HG03280 (cell line): ENCODE measurements around the gene NRF1.

Source experiments
- ATAC-seq: cut with Tn5 transposase; IDR thresholded peaks from one replicate; pipeline ENCODE4 v1.9.1; 2021; ENCODE audit warnings: mild to moderate bottlenecking, moderate library complexity; ENCODE audit not compliant: unreplicated experiment

Gene NRF1

GRCh38 chr7:129676017-129676897, 64.7 kb downstream of the NRF1 start:
- ATAC-seq, result no peak

GRCh38 chr7:129677796-129678195, 66.3 kb downstream of the NRF1 start:
- no peak for ATAC-seq

GRCh38 chr7:129678606-129679005, 67.1 kb downstream of the NRF1 start:
- no peak for ATAC-seq

GRCh38 chr7:129680400-129680799, 68.9 kb downstream of the NRF1 start:
- no peak for ATAC-seq

- ATAC-seq, result no peak
Observed at GRCh38 chr7:129684777-129685176, 73.3 kb downstream of the NRF1 start.

- no peak for ATAC-seq
Observed at GRCh38 chr7:129686063-129686462, 74.5 kb downstream of the NRF1 start.

GRCh38 chr7:129688503-129689222, 77.1 kb downstream of the NRF1 start:
- ATAC-seq, result no peak

- ATAC-seq, result no peak
Observed at GRCh38 chr7:129689995-129690581, 78.6 kb downstream of the NRF1 start.

- ATAC-seq, result no peak
Observed at GRCh38 chr7:129690701-129691100, 79.2 kb downstream of the NRF1 start.

GRCh38 chr7:129698516-129699418, 87.2 kb downstream of the NRF1 start:
- ATAC-seq, result no peak

- ATAC-seq, result no peak
Observed at GRCh38 chr7:129702316-129702715, 90.8 kb downstream of the NRF1 start.

GRCh38 chr7:129702761-129703338, 91.3 kb downstream of the NRF1 start:
- ATAC-seq, result no peak

GRCh38 chr7:129703751-129704150, 92.2 kb downstream of the NRF1 start:
- ATAC-seq, result no peak

GRCh38 chr7:129707910-129708499, 96.5 kb downstream of the NRF1 start:
- no peak for ATAC-seq

- ATAC-seq, result no peak
Observed at GRCh38 chr7:129713544-129713943, 102.0 kb downstream of the NRF1 start.

- ATAC-seq, result no peak
Observed at GRCh38 chr7:129714514-129715063, 103.1 kb downstream of the NRF1 start.

GRCh38 chr7:129719980-129720732, 108.6 kb downstream of the NRF1 start:
- no peak for ATAC-seq

- no peak for ATAC-seq
Observed at GRCh38 chr7:129721068-129721467, 109.5 kb downstream of the NRF1 start.

- ATAC-seq, result no peak
Observed at GRCh38 chr7:129723679-129724078, 112.2 kb downstream of the NRF1 start.
